NCI-H510A (cell line): ENCODE results near the gene FLOT2.
"Not testable (repeated sequence)": the region's sequence is repeated elsewhere in the genome, so short reads cannot be mapped to it uniquely, and the experiment has no call there.

Source experiments
- DNase-seq: peaks from one replicate; lab custom pipeline; 2025; lab: John Stamatoyannopoulos, UW

The FLOT2 gene

DNA sequence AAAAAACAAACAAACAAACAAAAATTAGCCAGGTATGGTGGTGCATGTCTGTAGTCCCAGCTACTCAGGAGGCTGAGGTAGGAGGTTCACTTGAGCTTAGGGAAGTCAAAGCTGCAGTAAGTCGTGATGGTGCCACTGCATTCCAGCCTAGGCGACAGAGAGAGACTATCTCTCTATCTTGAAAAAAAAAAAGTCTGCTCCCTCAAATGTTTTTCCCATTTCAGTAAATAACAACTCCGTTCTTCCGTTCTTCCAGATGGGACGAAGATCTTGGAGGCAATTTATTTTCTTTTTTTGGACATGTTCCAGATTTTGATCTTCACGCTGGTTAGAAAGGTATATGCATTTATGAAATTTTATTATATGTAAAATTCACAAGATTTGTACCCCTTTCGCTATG lies 23.7 kb downstream of the FLOT2 start:
- no peak for DNase-seq

DNA sequence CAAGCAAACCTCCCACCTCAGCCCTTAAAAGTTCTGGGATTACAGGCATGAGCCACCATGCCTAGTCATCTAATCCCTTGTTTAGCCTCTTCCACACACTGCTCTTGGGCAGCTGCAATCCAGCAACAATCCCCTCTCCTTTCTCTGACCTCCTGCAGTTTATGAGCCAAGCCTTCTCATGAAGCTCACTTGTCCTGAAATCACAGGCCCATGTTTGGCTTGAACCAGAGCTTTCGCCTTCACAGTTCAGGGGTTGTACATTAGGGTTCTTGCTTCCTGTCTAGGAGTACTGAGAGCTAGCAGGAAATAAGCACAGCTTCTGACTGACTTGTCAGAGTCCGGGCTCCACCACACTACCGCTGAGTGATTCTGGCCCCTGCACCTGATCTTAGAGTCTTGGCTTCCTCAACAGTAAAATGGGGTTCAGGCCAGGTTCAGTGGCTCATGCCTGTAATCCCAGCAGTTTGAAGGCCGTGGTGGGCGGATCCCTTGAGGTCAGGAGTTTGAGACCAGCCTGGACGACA lies 26.4 kb downstream of the FLOT2 start:
- DNase-seq = no peak

DNA sequence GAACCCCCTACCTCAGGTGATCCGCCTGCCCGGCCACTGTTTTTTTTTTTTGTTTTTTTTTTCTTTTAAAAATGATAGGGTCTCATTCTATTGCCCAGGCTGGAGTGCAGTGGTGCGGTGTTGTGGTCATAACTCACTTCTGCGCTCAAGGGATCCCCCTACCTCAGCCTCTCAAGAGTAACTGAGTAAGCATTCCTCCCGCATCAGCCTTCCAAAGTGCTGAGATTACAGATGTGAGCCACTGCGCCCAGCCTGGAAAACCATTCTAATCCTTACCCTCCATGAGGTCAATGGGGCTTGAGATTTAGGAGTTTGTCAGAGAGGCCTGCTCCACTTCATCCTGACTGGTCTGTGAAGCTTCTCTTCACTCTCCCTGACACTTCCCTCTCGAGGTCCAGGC lies 30.3 kb downstream of the FLOT2 start:
- DNase-seq = no peak

DNA sequence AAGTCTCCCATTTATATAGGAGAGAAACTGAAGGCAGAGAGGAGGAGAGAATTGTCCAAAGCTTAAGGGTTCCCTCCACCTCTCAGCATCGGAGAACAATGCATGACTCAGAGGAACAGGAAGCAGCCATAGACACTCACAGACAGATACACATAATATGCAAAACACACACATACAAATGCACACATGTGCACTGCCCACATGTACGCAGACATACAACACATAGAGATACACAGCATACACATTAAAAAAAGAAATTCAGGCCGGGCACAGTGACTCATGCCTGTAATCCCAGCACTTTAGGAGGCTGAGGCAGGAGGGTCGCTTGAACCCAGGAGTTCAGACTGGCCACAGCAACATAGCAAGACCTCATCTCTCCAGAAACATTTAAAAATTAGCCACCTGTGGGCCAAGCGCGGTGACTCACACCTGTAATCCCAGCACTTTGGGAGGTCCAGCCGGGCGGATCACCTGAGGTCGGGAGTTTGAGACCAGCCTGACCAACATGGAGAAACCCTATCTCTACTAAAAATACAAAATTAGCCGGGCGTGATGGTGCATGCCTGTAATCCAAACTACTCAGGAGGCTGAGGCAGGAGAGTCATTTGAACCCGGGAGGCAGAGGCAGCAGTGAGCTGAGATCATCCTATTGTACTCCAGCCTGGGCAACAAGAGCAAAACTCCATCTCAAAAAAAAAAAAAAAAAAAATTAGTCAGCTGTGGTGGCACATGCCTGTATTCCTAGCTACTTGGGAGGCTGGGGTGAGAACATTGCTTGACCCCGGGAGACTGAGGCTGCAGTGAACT lies 31.4 kb downstream of the FLOT2 start:
- no peak for DNase-seq

DNA sequence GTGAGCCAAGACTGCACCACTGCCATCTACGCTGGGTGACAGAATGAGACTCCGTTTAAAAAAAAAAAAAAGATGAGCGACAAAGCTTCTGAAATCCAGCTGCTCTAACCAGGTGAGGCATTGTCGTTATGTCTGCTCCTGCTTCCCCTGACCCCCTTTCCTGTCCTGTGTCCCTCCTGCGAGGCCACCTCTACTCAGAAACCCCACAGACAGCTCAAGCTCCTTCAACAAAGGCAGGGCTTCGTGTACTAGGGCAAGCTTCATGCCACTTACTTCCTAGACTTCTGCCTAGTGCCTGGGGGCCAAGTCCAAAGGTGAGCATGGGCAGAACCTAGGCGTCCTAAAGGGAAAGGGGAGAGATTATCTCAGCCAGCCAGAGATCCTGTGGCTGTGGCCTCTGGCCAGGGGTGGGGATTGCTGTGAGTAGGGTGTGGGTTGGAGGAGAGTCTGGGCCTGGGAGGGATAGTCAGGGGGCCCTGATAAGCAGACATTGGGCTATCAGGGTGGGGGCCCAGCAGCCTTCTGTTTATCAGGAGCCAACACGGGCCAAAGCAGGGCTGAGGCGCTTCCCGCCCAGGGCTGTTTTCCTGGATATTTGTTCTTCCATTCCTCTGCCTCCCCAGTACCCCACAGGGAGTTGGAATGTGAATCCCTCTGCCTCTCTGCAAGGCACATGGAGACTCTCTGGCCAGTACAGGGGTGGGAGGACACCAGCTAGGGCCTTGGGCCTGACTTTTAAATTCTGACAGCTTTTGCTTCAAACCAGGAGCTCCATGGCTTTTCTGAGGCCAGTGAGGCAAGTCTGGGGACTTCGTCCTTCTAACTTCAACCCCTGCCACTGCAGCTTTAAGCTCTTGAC lies 32.3 kb downstream of the FLOT2 start:
- no peak for DNase-seq

DNA sequence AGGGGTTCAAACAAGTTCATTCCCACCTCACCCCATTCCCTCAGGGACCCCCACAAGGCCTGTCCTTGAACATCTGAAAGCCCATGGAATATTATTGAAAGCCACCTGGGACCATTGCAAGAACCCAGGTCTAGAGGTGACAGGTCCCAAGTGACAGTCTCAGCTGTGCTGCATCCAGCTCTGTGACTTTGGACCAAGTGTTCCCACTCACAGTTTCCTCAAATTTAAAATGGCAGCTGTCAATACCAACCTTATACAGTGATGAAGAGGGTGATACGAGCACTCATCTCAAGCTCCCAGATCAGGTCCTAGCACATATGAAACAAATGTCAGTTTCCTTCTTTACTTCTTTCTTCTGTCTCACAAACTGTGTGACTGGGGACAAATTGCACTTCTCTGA lies 33.6 kb downstream of the FLOT2 start:
- no peak for DNase-seq

DNA sequence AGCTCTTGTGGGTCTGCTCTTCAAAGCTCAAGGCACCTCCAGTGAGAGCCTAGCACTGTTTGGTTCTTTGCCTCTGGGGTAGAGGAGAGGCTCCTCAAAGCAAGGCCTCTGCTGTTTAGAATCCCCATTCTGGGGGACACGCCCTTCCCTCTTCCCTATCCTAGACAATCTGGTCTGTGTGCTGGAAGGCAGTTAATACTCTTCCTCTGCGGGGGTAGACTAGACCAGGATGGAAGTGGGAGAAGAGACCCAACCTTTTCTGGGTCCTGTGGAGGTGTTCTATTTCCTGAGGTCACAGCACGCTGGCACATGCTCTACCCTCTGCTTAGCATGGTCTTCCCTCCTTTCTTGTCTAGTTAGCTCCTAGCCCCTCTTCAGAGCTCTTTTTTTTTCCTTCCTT lies 35.0 kb downstream of the FLOT2 start:
- DNase-seq = no peak

DNA sequence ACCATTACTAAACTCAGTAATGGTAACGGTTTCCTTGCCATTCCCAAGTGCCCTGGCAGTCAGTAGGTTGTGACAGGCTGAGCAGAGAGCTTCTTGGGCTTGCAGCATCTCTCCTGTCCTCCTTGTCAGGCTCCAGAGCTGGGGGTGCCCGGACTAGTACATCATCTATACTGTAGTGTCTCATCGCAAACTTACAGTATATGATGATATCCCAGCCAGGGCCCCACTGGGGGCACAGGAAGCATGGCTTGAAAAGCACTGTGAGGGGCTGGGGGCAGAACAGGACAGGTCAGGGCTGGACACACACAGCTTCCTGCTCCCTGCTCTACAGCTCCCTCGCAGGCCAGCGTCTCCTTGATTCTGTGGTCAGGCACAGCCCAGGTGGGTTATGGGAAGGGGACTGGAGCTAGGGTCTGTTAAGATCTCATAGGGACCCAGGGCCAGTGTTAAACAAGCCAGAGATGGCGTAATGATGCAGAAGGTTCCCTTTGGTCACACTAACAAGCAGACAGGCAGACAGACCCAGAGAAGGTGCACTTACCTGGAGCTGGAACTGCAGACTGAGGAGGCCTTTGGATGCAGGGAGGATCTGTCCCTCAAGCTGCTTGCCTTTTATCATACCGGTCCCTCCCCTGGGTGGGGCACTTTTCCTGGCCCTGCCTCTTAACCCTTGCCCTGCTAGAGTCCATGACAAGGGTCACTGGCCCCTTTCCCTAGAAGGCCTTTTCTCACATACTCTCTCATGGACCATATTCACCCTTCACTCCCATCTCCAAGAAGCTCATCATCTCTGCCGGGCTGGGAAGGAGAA lies 35.9 kb downstream of the FLOT2 start:
- no peak for DNase-seq

DNA sequence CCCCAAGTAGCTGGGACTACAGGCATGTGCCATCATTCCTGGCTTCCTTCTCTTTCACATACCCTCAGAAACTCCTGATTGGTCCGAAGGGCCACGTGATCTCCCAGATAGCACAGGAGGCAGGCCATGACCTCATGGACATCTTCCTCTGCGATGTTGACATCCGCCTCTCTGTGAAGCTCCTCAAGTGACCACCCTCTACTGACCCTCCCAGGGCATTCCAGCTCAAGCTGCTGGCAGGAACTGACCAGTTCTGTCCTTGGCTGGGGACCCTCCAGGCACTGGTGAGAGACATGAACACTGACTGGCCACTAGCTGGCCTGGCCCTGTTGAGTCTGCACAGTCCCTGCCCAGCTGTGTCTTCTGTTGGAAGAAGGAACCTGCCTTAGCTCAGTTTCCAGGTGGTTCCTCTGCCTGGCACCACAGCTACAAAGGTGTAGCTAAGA lies 37.1 kb downstream of the FLOT2 start:
- no peak for DNase-seq

DNA sequence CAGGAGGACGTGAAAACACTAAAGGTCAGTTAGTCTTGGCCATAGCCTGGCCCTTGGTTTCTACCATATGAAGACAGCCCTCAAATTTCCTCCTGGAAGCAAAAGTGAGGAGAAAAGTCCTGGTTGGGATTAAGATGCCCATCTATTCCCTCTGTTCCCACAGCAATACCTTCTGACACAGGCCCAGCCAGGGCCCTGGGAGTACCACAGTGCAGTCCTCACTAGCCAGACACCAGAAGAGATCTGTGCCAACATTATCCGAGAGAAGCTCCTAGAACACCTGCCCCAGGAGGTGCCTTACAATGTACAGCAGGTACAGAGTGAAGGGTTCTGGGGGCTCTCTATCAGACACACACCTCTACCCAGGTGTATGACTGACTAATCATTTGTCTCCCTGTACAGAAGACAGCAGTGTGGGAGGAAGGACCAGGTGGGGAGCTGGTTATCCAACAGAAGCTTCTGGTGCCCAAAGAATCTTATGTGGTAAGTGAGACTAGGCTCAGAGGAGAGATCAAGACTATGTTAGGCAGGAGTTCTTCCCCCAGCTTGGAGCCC lies 38.7 kb downstream of the FLOT2 start:
- DNase-seq = no peak

DNA sequence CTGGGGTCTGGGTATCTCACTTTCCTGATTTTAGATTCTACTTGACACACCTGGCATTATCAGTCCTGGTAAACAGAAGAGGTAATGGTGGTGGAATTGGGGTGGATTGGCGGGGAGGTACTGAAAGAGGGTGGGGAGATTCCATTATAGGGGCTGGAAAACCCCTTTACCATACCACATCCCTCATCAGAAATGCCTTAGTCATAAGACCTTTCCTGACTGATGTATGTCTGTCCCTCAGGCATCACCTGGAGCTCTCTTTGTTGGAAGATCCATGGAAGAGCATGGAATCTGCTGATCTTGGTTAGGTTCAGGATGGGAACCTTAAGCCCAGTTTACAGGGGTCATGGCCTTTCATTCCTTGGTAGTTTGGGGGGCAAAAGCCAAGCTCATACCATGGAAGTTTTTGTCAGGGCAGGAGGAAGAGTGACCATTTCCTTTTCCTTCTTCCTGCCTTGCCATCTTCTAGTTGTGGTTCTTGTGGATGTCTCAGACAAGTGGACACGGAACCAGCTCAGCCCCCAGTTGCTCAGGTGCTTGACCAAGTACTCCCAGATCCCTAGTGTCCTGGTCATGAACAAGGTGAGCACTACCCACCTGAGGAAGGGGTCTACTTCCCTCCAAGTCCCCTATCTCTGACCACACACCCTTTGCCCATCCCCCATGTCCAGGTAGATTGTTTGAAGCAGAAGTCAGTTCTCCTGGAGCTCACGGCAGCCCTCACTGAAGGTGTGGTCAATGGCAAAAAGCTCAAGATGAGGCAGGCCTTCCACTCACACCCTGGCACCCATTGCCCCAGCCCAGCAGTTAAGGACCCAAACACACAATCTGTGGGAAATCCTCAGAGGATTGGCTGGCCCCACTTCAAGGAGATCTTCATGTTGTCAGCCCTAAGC lies 39.4 kb downstream of the FLOT2 start:
- DNase-seq = no peak

DNA sequence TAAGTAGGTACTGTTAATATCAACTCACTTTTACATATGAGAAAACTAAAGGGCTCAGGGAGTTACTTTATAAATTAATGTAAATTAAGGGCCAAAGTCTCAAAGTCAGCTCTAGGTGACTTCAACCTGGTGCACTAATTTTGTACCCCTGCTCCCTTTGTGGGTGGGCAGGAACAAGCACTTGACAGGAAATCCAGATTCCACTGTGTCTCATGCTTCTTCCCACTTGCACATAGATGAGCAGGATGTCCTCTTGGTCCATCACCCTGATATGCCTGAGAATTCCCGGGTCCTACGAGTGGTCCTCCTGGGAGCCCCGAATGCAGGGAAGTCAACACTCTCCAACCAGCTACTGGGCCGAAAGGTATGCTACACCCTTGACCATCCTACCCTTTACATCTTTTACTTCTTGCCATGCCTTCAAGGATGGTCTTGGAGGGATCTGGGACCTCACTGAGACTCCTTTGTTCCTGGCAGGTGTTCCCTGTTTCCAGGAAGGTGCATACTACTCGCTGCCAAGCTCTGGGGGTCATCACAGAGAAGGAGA lies 41.4 kb downstream of the FLOT2 start:
- no peak for DNase-seq

DNA sequence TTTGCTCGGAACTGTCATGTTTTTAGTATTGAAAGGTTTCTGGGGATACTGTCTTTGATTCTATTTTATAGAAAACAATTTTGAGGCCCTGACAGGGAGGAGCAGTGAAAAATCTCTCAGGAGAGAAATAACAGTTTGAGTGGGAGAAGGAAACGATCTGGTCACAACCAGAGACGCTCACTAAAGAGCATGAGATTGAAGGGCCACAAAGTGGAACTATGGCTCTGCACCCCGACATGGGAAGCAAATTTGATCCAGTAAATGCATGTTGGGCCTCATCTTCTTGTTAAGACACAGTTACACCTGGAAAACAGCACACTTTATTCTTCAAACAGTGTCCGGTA lies 42.2 kb downstream of the FLOT2 start:
- DNase-seq = no peak

DNA sequence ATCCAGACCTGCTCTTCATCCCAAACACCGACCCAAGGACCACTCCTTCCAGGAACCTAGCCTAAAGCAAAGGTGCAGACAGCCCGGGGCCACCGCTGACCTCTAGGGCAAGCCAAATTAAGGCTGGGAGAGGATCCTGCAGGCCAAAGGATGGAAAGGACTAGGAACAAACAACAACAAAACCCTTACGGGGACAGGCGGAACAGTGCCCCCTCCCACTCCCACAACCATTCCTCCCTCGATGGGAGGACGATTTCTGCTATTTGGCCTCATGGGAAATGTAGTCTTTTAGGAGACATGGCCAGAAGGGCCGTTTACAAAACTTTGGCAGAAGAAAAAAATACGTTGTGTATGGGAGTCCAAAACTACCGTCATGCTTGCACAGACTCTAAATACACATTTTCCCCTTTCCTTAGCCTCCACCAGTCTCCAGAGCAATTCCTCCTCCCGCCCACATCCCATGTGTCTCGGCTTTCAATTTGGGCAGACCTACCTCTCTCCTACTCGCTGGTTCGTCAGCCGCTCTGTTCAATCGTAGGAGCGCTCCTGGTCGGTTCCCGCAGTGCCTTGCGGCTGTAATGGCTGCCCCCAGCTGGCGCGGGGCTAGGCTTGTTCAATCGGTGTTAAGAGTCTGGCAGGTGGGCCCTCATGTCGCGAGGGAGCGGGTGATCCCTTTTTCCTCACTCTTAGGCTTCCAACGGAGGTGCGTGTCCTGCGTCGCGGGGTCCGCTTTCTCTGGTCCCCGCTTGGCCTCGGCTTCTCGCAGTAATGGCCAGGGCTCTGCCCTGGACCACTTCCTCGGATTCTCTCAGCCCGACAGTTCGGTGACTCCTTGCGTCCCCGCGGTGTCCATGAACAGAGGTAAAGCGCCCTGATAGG lies 42.8 kb downstream of the FLOT2 start, which contains the start of gene ERAL1:
Gene ERAL1 (plus strand): TSS at position 560 of the 879 bp plus-strand sequence. CDS start 19 bp downstream, at position 579.
- peak; percentile 91 for DNase-seq

DNA sequence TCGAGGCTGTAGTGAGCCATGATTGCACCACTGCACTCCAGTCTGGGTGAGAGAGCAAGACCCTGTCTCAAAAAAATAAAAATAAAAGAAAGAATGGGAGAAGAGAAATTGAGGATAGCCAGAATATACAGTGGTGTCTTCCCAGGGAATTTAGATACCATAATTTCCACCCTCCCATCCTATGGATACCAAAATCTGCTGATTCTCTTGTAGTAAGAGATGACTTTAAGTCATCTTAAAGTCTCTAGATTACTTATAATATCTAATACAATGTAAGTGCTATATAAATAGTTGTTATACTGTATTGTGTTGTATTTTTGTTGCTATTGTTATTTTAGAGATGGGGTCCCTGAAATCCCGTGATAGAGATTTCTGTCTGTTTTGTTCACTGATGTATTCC lies 44.2 kb downstream of the FLOT2 start:
- DNase-seq = no peak

DNA sequence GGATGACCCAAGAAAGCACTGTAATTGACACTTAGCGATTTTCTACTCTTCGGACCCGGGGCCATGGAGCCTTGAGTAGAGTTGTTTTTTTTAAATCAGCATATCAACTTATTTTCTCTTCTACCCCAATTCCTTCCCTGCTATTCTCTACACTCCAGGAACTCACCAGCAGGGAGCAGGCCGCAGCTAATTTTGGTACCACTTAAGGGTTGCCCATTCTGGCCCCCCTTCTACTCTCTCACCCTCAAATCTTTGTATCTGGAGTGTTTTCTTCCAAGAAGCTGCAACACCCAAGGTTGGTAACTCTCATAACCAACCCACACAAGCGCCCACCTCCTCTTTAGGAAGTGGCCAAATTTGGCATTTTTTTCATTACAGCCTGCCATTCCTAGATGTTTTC lies 48.3 kb downstream of the FLOT2 start:
- DNase-seq = no peak

DNA sequence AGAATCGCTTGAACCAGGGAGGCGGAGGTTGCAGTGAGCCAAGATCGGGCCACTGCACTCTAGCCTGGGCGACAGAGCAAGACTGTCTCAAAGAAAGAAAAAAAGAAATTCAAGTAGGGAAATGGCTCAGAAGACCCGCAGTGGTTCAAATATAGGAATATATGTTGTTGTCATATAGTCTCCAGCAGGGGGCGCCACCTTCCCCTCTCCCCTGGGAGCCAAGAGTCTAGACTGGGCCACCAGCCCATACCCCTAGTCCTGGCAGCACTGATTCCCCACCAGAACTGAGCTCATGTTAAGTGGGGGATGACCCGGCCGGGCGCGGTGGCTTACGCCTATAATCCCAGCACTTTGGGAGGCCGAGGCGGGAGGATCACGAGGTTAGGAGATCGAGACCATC lies 48.9 kb downstream of the FLOT2 start:
- not testable (repeated sequence) for DNase-seq

DNA sequence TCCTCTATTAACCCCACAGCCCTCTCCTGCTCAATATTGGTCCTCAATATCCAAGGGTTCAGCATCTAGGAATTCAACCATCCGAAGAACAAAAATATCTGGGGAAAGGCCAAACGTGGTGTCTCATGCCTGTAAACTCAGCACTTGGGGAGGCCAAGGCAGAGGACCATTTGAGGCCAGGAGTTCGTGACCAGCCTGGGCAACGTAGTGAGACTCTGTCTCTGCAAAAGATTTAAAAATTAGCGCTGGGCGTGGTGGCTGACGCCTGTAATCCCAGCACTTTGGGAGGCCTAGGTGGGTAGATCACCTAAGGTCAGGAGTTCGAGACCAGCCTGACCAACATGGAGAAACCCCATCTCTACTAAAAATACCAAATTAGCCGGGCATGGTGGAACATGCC lies 50.8 kb downstream of the FLOT2 start:
- not testable (repeated sequence) for DNase-seq

DNA sequence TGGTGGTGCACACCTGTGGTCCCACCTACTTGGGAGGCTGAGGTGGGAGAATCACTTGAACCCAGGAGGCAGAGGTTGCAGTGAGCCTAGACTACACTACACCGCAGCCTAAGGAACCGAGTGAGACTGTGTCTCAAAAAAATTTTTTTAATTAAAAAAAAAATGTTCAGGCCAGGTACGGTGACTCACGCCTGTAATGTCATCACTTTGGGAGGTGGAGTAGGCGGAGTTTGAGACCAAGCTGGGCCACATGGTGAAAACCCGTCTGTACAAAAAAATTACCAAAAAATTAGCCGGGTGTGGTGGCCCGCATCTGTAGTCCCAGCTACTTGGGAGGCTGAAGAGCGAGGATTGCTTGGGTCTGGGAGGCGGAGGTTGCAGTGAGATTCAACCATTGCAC lies 51.3 kb downstream of the FLOT2 start:
- DNase-seq = no peak

DNA sequence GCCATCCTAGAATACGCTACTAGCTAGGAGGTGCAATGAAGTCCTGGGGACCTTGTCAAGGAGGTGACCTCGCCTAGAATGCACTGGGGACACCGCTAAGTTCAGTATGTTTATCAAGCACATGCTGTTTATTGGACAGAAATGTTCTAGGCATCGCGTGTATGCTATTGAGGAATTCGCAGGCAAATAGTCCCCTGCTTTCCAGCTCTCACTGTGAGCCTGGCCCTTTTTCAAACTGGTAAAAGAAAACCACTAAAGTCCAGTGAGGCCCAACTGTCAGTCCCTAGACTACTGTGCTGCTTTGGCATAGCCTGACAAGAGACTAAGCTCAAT lies 53.8 kb downstream of the FLOT2 start:
- no peak for DNase-seq
